GM12864 (cell line): ENCODE results near the gene ITGB8.

Experiments used
- DNase-seq: peaks from one replicate; pipeline ENCODE4 v3.0.0-alpha.2; 2011; ENCODE audit warnings: low read depth
- H3K4me3 ChIP-seq: 2 replicates; pipeline ENCODE4 v1.5.1; 2011; ENCODE audit warnings: mild to moderate bottlenecking, low read depth, low read length, control low read depth
- CTCF ChIP-seq: IDR thresholded peaks from 2 replicates; pipeline ENCODE4 v1.5.1; 2011; ENCODE audit warnings: low read depth, mild to moderate bottlenecking, moderate library complexity, low read length, control low read depth, inconsistent platforms; ENCODE audit errors: missing control alignments

ITGB8 gene

GRCh38 chr7:20449176-20449575 is 118.5 kb downstream of the ITGB8 start:
- DNase-seq, result no peak
- H3K4me3 ChIP-seq, result no peak overlapping the region
- TF ChIP-seq CTCF, result no peak

GRCh38 chr7:20450536-20450935 is 119.8 kb downstream of the ITGB8 start:
- DNase-seq, result no peak
- H3K4me3 ChIP-seq, result no peak overlapping the region
- TF ChIP-seq CTCF, result no peak

GRCh38 chr7:20454202-20454601 is 123.5 kb downstream of the ITGB8 start:
- DNase-seq, result no peak
- TF ChIP-seq CTCF, result no peak
- no peak overlapping the region for H3K4me3 ChIP-seq

GRCh38 chr7:20456701-20457100 is 126.0 kb downstream of the ITGB8 start:
- no peak overlapping the region for H3K4me3 ChIP-seq
- TF ChIP-seq CTCF, result no peak
- no peak for DNase-seq

GRCh38 chr7:20458521-20458920 is 127.8 kb downstream of the ITGB8 start:
- DNase-seq, result no peak
- H3K4me3 ChIP-seq, result no peak overlapping the region
- no peak for TF ChIP-seq CTCF

- DNase-seq, result no peak
- H3K4me3 ChIP-seq, result no peak overlapping the region
- TF ChIP-seq CTCF, result no peak
Measured at GRCh38 chr7:20459419-20459818, 128.7 kb downstream of the ITGB8 start.

GRCh38 chr7:20464891-20465290 is 134.2 kb downstream of the ITGB8 start:
- H3K4me3 ChIP-seq, result no peak overlapping the region
- no peak for TF ChIP-seq CTCF
- no peak for DNase-seq
